B cell (primary cell): Measurements from ENCODE around the gene SRRM2.

Experiments used
- EZH2 ChIP-seq: IDR thresholded peaks from 2 replicates; pipeline ENCODE4 v1.6.1; 2012; ENCODE audit warnings: borderline replicate concordance, low read depth, mild to moderate bottlenecking, moderate library complexity, low read length; ENCODE audit not compliant: insufficient read depth, poor library complexity, severe bottlenecking
- TF ChIP-seq, protein P1 (sequence below): fragments of 200-600 bp; IDR thresholded peaks from one replicate; pipeline ENCODE4 v1.8.0; 2022; ENCODE audit warnings: antibody characterized with exemption, mild to moderate bottlenecking

DNA sequence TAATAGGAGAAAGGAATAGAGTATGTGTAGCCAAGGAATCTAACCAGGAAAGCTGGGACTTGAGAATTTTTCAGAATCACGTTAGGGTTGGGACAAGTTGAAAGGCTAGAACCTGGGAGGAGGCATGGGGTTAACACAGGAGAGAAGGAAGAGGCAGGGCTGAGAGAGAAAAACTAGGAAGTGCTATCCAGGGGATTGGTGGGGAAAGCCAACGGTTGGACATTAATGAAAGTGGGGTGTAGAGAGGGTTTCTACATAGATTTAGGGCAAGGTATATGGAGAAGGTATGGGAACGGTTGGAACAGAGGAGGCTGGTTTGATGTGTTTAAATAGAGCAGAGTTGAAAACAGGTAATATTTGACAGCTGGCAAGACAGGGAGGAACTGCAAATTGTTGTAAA, 2.7 kb downstream of the SRRM2 start:
- no peak for TF ChIP-seq EZH2
- TF ChIP-seq, protein P1, sequence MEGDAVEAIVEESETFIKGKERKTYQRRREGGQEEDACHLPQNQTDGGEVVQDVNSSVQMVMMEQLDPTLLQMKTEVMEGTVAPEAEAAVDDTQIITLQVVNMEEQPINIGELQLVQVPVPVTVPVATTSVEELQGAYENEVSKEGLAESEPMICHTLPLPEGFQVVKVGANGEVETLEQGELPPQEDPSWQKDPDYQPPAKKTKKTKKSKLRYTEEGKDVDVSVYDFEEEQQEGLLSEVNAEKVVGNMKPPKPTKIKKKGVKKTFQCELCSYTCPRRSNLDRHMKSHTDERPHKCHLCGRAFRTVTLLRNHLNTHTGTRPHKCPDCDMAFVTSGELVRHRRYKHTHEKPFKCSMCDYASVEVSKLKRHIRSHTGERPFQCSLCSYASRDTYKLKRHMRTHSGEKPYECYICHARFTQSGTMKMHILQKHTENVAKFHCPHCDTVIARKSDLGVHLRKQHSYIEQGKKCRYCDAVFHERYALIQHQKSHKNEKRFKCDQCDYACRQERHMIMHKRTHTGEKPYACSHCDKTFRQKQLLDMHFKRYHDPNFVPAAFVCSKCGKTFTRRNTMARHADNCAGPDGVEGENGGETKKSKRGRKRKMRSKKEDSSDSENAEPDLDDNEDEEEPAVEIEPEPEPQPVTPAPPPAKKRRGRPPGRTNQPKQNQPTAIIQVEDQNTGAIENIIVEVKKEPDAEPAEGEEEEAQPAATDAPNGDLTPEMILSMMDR, result no peak
